ENCODE data around the gene SP6.

DNA sequence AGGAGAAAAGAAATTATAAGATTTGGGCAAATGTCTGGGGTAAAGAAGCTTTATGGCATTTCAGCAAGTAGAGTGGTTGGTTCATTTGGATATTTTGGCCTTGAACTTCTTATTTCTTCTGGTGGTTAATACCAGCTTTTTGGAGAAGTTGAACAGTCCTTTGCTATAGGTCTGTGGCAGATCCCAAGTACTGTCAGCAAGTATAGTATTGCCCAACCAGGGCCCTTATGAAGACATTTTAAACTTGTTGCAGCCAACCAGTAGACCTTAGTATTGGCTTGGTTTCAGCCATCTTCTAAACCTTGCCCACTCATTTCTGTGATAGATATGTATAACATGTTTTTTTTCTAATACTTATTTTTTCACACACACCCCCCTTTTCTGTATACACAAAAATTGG is 47.3 kb upstream of the SP6 start:
- TF ChIP-seq, protein P1, sequence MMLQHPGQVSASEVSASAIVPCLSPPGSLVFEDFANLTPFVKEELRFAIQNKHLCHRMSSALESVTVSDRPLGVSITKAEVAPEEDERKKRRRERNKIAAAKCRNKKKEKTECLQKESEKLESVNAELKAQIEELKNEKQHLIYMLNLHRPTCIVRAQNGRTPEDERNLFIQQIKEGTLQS (IDR thresholded peaks at IDR 0.05) = no peak
- TF ChIP-seq, protein P2, sequence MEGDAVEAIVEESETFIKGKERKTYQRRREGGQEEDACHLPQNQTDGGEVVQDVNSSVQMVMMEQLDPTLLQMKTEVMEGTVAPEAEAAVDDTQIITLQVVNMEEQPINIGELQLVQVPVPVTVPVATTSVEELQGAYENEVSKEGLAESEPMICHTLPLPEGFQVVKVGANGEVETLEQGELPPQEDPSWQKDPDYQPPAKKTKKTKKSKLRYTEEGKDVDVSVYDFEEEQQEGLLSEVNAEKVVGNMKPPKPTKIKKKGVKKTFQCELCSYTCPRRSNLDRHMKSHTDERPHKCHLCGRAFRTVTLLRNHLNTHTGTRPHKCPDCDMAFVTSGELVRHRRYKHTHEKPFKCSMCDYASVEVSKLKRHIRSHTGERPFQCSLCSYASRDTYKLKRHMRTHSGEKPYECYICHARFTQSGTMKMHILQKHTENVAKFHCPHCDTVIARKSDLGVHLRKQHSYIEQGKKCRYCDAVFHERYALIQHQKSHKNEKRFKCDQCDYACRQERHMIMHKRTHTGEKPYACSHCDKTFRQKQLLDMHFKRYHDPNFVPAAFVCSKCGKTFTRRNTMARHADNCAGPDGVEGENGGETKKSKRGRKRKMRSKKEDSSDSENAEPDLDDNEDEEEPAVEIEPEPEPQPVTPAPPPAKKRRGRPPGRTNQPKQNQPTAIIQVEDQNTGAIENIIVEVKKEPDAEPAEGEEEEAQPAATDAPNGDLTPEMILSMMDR (IDR thresholded peaks at IDR 0.05; ENCODE audit: low read depth, low read length, missing input control) = no peak
- TF ChIP-seq TAF1 (conservative IDR thresholded peaks at IDR 0.05) (no peak), RAD21 (IDR thresholded peaks at IDR 0.05) (no peak), YY1 (IDR thresholded peaks at IDR 0.05) (no peak), GABPA (IDR thresholded peaks at IDR 0.05 in 1 of 2, conservative IDR thresholded peaks at IDR 0.05 in 1 of 2) (no peak), SP1 (IDR thresholded peaks at IDR 0.05) (no peak), JUND (IDR thresholded peaks at IDR 0.05) (no peak)
- TF ChIP-seq, protein P3, sequence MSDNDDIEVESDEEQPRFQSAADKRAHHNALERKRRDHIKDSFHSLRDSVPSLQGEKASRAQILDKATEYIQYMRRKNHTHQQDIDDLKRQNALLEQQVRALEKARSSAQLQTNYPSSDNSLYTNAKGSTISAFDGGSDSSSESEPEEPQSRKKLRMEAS (IDR thresholded peaks at IDR 0.05) = no peak

Data from liver (tissue), 3 donors.